ENCODE measurements around the gene SERPINA1.

DNA sequence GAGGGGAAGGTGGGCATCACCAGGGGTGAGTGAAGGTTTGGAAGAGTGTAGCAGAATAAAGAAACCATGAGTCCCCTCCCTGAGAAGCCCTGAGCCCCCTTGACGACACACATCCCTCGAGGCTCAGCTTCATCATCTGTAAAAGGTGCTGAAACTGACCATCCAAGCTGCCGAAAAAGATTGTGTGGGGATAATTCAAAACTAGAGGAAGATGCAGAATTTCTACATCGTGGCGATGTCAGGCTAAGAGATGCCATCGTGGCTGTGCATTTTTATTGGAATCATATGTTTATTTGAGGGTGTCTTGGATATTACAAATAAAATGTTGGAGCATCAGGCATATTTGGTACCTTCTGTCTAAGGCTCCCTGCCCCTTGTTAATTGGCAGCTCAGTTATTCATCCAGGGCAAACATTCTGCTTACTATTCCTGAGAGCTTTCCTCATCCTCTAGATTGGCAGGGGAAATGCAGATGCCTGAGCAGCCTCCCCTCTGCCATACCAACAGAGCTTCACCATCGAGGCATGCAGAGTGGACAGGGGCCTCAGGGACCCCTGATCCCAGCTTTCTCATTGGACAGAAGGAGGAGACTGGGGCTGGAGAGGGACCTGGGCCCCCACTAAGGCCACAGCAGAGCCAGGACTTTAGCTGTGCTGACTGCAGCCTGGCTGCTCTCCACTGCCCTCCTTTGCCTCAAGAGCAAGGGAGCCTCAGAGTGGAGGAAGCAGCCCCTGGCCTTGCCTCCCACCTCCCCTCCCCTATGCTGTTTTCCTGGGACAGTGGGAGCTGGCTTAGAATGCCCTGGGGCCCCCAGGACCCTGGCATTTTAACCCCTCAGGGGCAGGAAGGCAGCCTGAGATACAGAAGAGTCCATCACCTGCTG is 7.0 kb downstream of the SERPINA1 start:
- TF ChIP-seq, protein P1, sequence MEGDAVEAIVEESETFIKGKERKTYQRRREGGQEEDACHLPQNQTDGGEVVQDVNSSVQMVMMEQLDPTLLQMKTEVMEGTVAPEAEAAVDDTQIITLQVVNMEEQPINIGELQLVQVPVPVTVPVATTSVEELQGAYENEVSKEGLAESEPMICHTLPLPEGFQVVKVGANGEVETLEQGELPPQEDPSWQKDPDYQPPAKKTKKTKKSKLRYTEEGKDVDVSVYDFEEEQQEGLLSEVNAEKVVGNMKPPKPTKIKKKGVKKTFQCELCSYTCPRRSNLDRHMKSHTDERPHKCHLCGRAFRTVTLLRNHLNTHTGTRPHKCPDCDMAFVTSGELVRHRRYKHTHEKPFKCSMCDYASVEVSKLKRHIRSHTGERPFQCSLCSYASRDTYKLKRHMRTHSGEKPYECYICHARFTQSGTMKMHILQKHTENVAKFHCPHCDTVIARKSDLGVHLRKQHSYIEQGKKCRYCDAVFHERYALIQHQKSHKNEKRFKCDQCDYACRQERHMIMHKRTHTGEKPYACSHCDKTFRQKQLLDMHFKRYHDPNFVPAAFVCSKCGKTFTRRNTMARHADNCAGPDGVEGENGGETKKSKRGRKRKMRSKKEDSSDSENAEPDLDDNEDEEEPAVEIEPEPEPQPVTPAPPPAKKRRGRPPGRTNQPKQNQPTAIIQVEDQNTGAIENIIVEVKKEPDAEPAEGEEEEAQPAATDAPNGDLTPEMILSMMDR (IDR thresholded peaks at IDR 0.05): no peak
- no peak for TF ChIP-seq EZH2 (IDR thresholded peaks at IDR 0.05)
